ENCODE results near the gene SETD1B.
"Not testable (repeated sequence)": the region's sequence is repeated elsewhere in the genome, so short reads cannot be mapped to it uniquely, and the experiment has no call there.

Gene SETD1B

GRCh38 chr12:121827351-121828099 lies 23.7 kb downstream of the SETD1B start:
- no peak for DNase-seq

DNA sequence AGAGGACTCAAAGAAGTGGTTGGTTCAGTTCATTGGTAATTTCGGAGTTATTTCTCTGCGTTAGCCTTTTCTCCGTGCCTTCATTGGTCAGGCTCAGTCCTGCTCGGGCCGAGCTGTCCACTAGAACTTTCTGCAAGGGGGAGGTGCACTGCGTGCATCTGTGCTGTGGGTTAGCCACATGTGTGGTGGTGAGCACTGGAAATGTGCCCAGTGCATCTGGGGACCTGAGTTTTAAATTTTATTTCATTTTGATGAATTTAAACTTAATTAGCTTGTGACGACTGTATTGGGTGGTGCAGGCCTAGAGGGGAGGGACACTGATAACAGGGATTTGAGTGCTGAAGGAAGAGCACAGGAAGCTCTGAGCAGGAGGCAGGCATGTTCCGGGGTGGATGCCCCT lies 24.5 kb downstream of the SETD1B start:
- DNase-seq, result no peak

DNA sequence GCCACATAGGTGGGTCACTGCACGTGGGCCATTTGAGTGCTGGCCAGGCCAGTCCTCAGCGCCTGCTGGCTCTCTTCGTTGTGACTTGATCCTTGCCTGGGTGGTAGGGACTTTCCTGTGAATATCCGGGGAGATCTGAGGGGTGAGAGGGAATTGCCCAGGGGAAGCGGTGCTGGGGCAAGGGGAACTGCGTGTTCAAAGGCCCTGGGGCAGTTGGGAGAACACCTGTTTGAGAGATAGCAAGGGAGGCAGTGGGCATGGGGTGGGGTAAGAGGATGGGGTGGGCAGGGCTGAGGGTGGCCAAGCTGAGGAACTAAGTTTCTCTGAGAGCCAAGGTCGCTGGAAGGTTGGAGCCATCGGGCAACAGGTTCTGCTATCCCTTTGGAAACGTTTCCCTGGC lies 25.0 kb downstream of the SETD1B start:
- DNase-seq, result no peak

DNA sequence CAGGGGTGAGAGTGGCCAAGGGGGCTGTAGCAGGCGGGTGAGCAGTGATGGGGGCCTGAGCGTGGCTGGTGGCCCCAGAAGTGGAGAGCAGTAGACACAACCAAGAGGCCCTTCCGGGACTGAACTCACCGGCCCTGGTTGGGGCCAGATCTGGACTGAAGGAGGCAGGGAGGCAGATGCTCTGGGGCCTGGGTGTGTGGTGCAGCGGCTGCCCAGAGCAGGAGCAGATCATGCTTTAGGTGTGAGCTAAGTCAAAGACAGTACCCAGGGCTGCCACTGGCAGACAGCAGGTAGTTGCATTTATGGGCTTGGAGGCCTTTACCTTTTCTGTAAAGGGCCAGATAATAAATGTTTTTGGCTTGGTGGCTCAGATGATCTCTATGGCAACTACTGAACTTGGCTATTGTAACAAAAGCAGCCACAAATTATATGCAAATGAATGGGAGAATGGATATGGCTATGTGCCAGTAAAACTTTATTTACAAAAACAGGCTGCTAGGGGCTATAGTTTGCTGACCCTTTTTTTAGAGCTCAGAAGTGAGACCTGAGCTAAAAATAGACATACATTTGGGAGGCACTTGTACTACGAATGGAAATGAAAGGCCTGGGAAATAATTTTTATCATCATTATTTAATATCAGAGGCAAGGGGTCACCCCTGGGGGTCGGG lies 25.6 kb downstream of the SETD1B start:
- DNase-seq, result no peak

DNA sequence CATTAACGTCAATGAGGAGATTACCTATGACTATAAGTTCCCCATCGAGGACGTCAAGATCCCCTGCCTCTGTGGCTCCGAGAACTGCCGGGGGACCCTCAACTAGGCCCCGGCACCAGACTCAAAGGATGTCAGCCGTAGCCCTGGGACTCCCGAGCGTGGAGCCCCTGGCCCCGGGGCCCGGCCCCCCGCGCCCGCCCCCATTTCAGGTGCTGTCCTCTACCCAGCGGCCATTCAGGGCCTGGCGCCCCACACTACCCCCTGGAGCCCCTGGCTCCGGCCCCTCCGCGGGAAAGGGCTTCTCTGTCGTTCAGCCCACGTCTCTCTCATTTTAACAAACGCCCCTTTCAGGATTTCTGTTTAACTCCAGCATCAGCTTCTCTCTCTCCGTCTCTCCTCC lies 26.3 kb downstream of the SETD1B start:
- DNase-seq, result no peak

GRCh38 chr12:121830588-121831265 lies 26.9 kb downstream of the SETD1B start:
- no peak for DNase-seq

- DNase-seq, result no peak
Observed at GRCh38 chr12:121831571-121832245, 27.9 kb downstream of the SETD1B start.

DNA sequence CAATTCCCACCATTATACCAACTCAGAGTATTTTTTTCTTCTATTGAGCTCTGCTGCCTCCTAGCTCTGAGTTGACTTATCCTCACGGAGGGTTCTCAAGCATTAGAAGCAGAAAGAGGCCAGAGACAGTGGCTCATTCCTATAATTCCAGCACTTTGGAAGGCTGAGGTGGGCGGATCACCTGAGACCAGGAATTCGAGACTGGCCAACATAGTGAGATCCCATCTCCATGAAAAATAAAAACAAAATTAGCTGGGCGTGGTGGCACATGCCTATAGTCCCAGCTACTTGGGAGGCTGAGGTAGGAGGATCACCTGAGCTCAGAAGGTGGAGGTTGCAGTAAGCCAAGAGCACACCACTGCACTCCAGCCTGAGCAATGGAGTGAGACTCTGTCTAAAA lies 33.9 kb downstream of the SETD1B start:
- DNase-seq, result no peak

DNA sequence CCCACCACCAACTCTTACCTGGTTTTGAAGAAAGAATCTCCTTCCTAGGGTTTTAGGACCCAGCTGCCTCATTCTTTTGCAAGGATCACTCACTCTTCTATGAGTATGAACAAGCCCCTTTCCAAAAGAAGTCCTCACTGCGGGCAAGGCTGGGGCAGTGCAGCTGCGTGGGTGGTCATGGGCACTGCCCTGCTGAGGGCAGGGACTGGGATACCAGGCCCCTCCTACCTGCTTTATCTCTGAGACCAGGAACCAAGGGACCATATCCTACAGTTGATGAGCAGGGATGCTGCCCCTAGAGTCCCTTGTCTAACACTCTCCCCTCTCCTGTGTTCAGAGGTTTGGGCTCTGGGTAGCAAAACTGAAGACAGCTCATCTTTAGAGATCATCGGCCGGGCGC lies 34.3 kb downstream of the SETD1B start:
- no peak for DNase-seq

DNA sequence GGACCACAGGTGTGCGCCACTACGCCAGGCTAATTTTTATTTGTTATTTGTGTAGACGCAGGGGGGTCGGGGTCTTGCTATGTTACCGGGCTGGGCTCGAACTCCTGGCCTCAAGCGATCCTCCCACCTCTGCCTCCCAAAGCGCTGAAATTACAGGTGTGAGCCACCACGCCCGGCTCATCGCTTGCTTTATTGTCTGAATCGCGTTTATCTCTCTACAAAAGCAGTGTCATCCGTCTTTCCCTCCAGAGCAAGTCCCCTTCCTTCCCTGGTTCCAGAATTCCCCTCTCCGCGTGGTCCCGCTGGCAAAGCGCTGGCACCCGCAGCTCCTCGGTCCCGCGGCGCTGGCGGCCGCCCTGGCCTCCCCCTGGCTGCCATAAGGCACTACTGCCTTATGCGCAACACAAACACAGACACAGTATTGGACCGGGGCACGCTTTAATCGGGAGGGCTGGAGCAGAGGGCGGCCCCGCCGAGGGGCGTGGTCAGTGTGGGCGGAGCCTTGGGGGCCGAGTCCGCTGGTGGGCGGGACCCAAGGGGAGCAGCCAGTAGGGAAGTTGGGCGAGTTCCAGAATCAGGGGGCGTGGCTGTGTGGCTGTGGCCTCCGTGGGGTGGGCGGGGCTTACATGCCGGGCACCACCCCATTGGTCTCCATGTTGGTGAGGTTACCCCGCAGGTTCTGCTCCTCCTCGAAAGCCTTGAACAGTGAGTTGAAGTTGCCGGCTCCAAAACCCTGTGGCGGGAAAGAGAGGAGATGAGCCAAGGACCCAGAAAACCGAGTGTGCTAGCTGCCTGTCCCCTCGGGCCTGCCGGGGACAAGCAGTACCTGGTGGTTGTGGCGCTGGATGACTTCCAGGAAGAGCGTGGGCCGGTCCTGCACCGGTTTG lies 35.5 kb downstream of the SETD1B start:
- peak; percentile 93 for DNase-seq

DNA sequence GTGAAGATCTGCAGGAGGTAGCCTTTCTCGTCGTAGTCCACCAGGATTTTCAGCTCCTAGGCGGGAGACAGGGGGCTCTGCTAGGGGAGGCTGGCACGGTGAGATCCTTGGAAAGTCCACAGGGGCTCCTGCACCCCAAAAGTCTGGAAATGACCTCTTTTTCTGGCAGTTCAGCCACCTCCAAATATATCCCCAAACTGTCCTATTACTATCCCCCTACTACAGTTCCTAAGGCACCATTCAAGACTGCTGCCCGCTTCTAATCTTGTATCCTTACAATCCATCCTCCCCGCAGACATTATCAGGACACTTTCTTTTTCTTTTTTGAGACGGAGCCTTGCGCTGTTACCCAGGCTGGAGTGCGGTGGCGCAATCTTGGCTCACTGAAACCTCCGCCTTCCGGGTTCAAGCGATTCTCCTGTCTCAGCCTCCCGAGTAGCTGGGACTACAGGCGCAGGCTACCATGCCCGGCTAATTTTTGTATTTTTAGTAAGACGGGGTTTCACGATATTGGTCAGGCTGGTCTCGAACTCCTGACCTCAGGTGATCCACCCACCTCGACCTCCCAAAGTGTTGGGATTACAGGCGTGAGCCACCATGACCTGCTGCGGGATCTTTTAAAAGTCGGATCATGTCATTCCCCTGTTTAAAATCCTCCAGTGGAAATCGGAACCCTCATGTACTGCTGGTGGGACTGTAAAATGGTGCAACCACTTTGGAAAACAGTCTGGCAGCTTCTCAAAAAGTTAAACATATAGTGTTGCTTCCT lies 36.4 kb downstream of the SETD1B start:
- no peak for DNase-seq

DNA sequence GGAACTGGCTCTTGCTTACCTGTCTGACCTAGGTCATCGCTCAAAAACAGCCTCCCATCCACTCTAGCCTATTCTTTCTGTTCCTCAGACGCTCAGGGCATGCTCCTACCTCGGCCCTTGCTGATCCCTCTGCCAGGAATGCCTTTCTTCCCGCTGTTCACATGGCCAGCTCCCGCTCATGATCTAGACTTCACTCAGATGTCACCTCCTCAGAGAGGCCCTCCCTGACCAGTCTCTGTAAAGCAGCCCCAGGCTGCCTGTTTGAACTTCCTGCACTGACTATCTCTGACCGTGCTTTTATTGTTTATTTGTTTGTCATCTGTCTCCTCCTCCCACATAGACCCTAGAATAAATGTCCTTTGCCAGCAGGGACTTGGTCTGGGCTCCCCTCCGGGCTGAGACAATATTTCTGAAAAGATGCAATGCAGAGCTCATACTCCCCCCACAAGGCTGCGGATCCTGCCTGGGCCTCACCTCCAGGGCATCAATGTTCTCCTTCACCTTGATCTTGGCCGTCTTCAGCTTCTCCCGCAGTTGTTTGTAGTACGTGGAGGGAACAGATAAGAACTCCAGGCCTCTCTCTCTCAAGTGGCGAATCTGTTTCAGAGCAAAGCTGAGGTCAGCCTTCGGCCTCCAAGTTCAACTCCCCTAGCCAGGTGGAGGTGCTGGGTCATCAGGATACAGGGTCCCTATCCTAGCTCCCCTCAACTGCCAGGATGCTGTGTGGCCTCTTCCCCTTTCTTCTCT lies 39.6 kb downstream of the SETD1B start:
- DNase-seq, result no peak

DNA sequence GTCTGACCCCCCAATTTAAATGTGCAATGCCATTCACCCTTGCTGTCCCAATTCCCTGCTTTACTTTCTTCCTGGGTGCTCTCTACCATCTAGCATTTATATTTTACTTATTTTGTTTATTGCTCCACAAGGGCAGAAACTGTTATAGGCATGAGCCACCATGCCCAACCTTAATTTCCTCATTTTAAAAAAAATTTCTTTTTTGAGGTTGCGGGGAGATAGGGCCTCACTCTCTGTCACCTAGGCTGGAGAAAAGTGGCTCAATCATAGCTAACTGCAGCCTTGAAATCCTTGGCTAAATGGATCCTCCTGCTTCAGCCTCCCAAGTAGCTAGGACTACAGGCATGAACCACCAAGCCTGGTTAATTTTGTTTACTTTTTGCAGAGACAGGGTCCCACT lies 41.9 kb downstream of the SETD1B start:
- DNase-seq, result no peak

DNA sequence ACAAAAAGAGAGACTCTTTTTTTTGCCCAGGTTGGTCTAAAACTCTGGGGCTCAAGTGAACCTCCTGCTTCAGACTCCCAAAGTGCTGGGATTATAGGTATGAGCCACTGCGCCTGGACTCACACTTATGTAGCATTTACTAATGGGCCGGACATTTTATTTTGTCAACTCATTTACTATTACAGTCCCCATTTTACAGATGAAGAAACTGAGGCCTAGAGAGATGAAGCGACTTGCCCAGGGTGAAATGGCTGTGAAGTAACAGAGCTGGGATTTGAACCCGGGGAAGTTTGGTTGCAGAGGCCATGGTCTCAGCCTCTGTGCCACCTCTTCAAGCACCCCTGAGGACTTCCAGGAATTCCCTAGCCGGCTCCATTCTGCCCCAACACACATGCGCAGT lies 45.4 kb downstream of the SETD1B start:
- no peak for DNase-seq

- no peak for DNase-seq
Observed at GRCh38 chr12:121849665-121850064, 45.9 kb downstream of the SETD1B start.

DNA sequence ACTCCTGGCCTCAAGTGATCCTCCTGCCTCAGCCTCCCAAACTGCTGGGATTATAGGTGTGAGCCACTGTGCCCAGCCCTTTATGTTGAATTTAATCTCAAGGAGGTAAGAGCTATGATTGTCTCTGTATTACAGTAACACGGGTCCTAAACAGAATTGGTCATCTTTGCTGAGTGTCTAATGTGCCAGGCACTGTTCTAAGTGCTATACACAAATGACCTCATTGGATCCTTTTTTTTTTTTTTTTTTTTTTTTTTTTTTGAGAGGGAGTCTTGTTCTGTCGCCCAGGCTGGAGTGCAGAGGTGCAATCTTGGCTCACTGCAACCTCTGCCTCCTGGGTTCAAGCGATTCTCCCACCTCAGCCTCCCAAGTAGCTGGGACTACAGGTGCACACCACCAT lies 48.6 kb downstream of the SETD1B start:
- not testable (repeated sequence) for DNase-seq

DNA sequence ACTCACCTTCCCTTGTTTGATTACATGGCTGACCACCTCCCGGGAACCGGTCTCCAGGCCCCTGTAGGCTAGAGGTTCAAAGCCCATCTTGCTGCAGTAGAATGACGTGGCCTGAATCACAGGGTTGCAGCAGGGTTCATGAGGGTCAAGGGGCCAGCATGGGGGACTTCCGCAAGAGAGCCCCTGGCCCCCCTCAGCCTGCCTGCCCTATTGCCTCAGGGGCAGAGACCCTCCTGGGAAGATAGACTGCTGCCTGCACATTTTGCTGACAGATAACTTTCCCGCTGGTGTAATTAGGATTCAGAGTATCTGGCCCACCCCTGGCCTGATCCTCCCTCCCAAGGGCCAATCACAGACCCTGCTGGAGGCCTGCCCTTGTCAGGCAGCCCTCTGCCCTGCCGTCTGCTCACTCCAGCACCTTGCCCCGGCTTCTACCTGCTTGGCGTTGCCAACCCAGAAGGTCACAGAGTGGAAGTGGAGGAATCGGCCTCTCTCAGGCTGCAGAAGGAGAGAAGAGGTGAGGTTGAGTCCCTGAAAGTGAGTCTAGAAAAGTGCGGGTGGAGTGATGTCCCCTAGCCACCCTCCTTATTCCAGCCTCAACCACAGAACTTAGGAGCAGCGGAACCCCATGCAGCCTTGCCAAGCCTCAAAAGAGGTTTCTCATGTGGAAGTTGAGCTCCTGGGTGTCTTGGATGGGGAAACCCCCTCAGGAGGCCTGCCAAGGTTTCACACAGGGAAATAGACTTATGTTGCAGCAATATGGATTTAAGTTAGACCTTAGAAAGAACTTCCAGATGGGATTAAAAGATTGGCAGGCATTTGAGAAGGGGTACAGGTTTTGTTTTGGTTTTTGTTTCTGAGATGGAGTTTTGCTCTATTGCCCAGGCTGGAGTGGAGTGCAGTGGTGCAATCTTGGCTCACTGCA lies 53.8 kb downstream of the SETD1B start:
- no peak for DNase-seq

DNA sequence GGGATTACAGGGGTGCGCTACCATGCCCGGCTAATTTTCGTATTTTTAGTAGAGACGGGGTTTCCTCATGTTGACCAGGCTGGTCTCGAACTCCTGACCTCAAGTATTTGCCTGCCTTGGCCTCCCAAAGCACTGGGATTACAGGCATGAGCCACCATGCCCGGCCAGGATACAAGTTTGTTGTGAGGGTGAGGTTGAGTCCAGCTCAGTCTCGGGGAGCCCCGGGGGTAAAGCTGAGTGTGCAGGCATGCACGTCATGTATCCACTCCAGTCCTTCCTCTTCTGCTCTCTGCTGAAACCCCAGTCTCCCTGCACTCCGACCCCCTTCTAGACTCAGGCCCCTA lies 54.5 kb downstream of the SETD1B start:
- no peak for DNase-seq

DNA sequence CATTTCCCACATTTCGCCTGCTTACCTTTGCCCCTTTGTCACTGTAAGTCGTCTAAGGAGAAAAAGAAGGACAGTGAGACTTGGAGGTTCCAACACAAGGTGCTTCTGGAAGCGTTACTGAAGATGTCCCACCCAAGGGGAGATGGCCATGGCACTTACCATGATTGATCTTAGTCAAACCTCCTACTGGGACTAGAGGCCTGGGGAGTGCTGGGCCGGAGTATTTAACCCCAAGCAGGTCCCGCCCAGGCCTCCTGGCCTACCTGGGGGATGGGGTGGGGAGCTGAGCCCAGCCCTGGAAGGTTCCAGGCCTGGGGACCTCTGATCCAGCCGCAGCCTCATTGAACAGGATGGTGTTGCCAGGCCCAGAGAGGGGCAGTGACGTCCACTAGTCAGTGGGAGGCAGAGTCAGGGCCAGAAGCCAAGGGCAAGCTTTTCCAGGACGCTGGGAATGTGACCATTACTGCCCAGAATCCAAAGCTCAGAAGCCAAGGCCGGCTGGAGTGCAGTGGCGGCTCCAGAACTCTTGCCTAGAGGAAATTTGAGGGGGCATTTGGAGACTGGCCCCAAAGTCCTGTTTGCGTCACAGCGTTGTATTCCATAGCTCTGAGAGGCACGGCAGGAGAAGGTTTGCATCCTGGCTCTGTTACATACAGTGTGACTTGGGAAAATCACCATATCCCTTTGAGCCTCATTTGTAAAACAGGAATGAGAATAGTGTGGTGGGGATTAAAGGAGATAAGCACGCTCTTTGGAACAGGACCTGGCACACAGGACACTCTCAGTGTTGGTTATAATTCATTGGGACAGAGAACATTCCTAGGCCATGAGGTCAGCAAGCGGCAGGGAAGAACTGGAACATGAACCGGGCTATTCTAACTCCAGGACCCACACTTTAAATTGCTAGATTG lies 55.1 kb downstream of the SETD1B start, which contains the start of gene HPD:
TSS of gene HPD (minus strand) at position 198 of the 911 bp plus-strand sequence. CDS start at position 162, 36 bp downstream.
- no peak for DNase-seq

Data from activated gamma-delta T cell (primary cell).